NB4 (cell line): ENCODE results near the gene NIFK.
"Not testable (repeated sequence)": the region's sequence is repeated elsewhere in the genome, so short reads cannot be mapped to it uniquely, and the experiment has no call there.

Experiments used
- DNase-seq: peaks from one replicate; pipeline ENCODE4 v3.0.0; 2010; ENCODE audit warnings: low read depth
- H3K4me3 ChIP-seq: one replicate; pipeline ENCODE4 v1.5.1; 2011; ENCODE audit warnings: mild to moderate bottlenecking, low read depth, low read length, moderate library complexity
- CTCF ChIP-seq: IDR thresholded peaks from one replicate; pipeline ENCODE4 v1.5.1; 2012; ENCODE audit warnings: low read depth, low read length
- MAX ChIP-seq: IDR thresholded peaks from 2 replicates; pipeline ENCODE4 v1.6.1; 2011; ENCODE audit warnings: low read depth, low read length
- MYC ChIP-seq: IDR thresholded peaks from 2 replicates; pipeline ENCODE4 v1.6.1; 2011; ENCODE audit warnings: low read depth, low read length
- POLR2A ChIP-seq: IDR thresholded peaks from 2 replicates; pipeline ENCODE4 v1.6.1; 2011; ENCODE audit warnings: mild to moderate bottlenecking; ENCODE audit not compliant: insufficient read length; ENCODE audit errors: extremely low read depth

Gene NIFK

GRCh38 chr2:121740973-121741372, 4.3 kb upstream of the NIFK start:
- no peak for DNase-seq
- no peak for TF ChIP-seq POLR2A
- no peak for TF ChIP-seq MAX
- no peak for TF ChIP-seq CTCF
- TF ChIP-seq MYC, result no peak
- no peak overlapping the region for H3K4me3 ChIP-seq

- peak overlapping the region; percentile 96 for H3K4me3 ChIP-seq
- peak; percentile 25 for DNase-seq
- no peak for TF ChIP-seq POLR2A
- no peak for TF ChIP-seq MAX
- TF ChIP-seq MYC, result no peak
- TF ChIP-seq CTCF, result no peak
Measured at GRCh38 chr2:121736140-121736461, 574 bp downstream of the NIFK start.

DNA sequence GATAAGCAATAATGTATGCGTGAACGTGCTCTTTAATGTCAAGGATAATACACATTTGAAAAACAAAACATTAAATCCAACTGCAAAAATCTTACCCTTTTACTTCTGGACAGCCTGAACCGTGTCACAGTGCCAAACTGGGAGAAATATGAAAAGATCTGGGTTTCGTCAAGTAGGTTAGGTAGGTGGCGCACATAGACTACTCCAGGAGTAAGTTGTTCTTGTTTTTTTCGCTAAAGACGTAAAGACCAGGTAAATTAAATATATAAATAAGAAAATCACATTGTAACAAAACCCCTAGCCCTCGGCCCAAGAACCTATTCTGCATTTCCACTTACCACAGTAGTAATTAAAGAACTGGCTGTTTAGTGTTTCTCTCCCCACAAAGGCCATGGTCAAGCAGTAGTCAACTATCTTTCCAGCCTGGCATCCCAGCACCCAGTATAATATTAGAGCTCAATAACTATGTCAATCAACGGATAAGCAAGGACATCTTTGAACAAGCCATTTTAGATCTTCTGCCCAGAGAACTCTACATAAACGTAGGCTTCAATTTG, 1.1 kb downstream of the NIFK start:
- DNase-seq, result peak; percentile 51
- peak overlapping the region; percentile 96 for H3K4me3 ChIP-seq
- peak; percentile 3 for TF ChIP-seq CTCF
- no peak for TF ChIP-seq MAX

- H3K4me3 ChIP-seq, result peak overlapping the region; percentile 96
- not testable (repeated sequence) for DNase-seq
Measured at GRCh38 chr2:121734544-121734943, 2.1 kb downstream of the NIFK start.

DNA sequence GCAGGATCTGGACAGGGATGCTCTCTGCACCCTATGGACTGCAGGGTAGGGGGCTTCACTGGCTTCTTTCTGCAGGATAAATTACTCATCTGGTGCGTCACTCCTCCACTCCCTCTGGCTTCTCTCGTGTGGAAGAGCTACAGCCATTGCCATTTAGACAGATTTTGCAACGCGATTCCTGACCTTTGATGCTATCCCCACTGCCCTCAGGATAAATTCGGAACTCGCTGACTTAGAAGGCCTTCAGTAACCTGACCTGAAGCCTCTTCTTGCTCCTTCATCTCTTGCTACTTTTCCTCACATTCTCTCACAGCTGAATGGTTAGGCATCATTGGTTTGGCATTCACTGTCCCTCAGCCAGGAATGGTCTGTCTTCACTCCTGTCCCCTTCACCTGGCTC, 5.3 kb downstream of the NIFK start:
- no peak for TF ChIP-seq CTCF
- TF ChIP-seq MAX, result no peak
- TF ChIP-seq MYC, result no peak
- no peak for TF ChIP-seq POLR2A

GRCh38 chr2:121727950-121728349, 8.7 kb downstream of the NIFK start:
- TF ChIP-seq POLR2A (no peak), CTCF (no peak), MYC (no peak), MAX (no peak)
- DNase-seq, result no peak

More for the DNA sequence above, 5.3 kb downstream of the NIFK start:
- no peak for DNase-seq
- H3K4me3 ChIP-seq, result no peak overlapping the region

More at GRCh38 chr2:121727950-121728349, 8.7 kb downstream of the NIFK start:
- H3K4me3 ChIP-seq, result no peak overlapping the region
